HG02943 (cell line): ENCODE data around the gene DEFB128.

Source experiments
- ATAC-seq: cut with Tn5 transposase; IDR thresholded peaks from one replicate; pipeline ENCODE4 v1.9.1; 2021; ENCODE audit warnings: mild to moderate bottlenecking, low read depth, moderate library complexity; ENCODE audit not compliant: unreplicated experiment

The DEFB128 gene

GRCh38 chr20:157154-157553 lies 32.4 kb downstream of the DEFB128 start, which contains the start of gene DEFB127:
Gene DEFB127 (plus strand): TSS chr20:157454. CDS start chr20:157545, 91 bp downstream.
- ATAC-seq: no peak

- no peak for ATAC-seq
These were observed 37.4 kb downstream of the DEFB128 start for GRCh38 chr20:152131-152530.

- ATAC-seq: no peak
These were observed 43.6 kb downstream of the DEFB128 start for GRCh38 chr20:145877-146276.

GRCh38 chr20:142290-142689 lies 47.2 kb downstream of the DEFB128 start, which contains the start of gene DEFB126:
Gene DEFB126 (plus strand): TSS chr20:142590. CDS start chr20:142629, 39 bp downstream.
- ATAC-seq: no peak
